Daoy (cell line): ENCODE results near the gene MON2. TPM values are rescaled to one million over a fixed set of nuclear protein-coding genes. Genes with fewer than 3 reads are reported as not detected.
"Not testable (repeated sequence)": the region's sequence is repeated elsewhere in the genome, so short reads cannot be mapped to it uniquely, and the experiment has no call there.

Source experiments
- DNase-seq: peaks from one replicate; pipeline ENCODE4 v3.0.0-alpha.2; 2015; ENCODE audit warnings: low read depth
- total RNA-seq: library from RNA; depleted of rRNA; stranded (reverse); fragments of >200 nt; shearing (Covaris generic); gene quantifications from 2 replicates; pipeline ENCODE4 v1.2.3, GENCODE V29; 2014

The MON2 gene
- total RNA-seq, 1 experiment from 2014 or later: 18.2 TPM

DNA sequence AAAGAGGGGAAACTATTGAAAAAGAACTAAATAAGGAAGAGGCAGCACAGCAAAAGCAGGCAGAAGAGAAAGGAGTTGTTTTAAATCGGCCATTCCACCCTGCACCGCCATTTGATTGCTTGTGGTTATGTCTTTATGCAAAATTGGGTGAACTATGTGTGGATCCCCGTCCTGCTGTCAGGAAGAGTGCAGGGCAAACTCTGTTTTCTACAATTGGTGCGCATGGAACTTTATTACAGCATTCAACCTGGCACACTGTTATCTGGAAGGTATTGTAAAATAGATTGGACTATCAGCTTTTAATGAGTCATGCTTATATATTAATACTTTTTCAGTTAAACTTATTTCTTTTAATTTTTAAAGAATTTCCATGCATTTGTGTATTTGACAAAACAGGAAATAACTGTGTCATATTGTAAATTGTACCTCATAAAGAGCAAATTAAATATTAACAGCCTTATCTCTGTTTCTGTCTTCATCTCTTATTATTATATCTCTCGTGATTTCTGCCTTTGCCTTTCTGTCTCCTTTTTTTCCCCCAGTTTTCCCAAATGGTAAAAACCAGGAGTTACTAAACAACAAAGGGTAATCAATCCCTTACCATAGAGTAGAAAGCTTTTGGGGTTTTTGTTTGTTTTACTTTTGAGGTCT, 86.4 kb downstream of the MON2 start:
- no peak for DNase-seq

DNA sequence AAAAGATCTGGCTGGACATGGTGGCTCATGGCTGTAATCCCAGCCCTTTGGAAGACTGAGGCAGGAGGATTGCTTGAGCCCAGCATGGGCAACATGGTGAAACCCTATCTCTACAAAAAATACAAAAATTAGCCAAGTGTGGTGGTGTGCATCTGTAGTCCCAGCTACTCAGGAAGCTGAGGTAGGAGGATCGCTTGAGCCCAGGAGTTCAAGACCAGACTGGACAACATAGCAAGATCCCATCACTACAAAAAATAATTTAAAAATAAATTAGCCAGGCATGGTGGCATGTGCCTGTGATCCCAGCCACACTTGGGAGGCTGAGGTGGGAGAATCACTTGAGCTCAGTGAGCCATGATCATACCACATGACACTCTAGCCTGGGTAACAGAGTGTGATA, 92.7 kb downstream of the MON2 start:
- not testable (repeated sequence) for DNase-seq

DNA sequence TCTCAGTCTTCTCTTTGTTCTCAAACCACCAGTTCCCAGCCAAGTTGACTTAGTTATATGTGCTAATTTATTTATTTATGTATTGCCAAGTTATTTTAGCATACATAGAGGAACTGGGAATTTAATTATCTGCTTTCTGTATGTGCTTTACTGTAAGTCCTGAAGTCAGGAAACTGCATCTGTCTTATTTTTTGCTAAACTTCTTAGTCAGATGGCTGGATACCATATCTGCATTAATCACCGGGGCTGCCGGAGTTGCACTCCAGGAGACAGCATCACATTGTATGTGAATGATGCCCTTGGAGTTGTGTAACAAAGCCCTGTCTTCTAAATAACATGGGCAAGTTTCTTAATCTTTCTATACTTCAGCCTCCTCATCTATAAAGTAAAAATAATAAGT, 96.2 kb downstream of the MON2 start:
- DNase-seq: no peak

DNA sequence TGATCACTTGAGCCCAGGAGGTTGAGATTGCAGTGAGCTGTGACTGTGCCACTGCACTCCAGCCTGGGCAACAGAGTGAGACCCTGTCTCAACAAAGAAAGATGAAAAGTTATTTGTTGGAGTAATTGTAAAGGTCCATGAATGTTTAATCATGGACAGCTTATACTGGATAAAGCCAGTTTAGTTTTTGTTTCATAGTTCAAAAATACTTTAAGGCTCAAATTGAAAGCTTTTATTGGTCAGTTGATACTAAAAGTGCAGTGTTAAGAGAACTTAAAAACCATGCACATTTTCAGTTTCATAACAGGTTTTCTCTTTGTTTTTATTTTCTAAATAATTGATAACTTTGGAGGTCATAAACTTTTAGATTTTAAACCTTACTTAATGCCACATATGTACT, 108.4 kb downstream of the MON2 start:
- DNase-seq: no peak

DNA sequence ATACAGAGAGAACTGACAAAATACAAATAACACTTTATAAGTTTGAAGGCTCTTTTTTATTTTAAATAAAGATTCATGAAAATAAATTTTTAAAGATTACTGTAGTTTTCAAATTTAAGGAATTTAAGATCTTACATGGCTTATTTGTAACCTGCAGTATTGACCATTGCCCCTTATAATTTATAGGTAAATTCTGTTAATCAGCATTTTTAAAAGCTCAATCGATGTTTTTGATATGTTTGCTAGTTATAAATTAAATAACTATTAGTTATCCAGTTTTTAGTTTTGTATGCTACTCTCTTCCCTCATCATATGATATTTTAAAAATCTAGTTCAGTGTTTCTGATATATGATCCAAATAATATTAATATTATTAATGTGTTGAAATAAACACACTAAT, 109.9 kb downstream of the MON2 start:
- no peak for DNase-seq

DNA sequence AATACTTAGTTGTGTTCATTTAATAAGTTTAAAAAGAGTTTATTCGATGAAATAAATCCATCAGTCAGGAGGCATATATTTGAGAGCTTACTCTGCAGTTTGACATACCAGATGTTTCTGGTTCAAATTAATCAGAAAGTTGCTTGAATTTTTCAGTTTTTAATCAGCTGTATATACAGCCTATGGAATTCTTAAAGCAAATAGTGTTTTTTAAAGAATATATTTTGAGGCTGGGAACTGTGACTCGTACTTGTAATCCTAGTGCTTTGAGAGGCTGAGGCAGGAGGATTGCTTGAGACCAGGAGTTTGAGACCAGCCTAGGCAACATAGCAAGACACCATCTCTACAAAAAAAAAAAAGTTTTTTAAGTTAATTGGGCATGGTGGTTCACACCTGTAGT, 112.1 kb downstream of the MON2 start:
- DNase-seq: no peak

DNA sequence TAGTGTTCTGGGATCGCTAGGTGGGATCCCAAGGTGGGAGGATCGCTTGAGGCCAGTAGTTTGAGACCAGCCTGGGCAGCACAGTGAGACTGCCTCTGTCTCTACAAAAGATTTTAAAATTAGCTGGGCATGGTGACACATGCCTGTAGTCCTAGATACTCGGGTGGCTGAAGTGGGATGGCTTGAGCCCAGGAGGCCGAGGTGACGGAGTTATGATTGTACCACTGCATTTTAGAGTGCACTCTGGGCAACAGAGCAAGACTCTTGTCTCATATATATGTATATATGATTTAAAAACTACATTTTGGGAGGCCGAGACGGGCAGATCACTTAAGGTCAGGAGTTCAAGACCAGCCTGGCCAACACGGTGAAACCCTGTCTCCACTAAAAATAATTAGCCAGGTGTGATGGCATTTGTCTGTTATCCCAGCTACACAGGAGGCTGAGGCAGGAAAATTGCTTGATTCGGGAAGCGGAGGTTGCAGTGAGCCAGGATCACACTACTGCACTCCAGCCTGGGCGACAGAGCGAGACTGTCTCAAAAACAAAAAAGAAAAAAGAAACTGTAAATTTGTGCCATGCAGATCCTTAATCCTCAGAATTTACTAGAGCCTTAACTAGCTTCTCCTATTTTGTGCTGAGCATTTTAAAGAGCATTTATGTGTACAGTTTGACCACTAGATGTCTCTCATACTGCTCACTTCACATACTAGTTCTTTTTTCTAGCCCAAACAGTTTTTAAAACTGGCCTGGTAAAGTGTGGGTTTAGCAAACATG, 114.8 kb downstream of the MON2 start:
- DNase-seq: peak; percentile 42

DNA sequence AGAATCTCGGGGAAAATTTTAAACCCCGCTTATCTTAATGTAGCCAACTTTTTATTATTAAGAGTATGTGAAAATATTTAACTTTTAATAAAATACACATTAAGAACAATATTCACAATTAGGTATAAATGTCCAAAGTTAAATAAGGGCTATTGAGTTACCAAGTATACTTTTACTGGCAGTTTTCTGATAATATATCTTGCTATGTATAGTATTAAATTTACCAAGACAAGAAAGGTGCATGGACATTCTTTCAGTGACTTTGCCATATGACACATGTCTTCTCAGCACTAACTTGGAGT, 115.4 kb downstream of the MON2 start:
- no peak for DNase-seq

DNA sequence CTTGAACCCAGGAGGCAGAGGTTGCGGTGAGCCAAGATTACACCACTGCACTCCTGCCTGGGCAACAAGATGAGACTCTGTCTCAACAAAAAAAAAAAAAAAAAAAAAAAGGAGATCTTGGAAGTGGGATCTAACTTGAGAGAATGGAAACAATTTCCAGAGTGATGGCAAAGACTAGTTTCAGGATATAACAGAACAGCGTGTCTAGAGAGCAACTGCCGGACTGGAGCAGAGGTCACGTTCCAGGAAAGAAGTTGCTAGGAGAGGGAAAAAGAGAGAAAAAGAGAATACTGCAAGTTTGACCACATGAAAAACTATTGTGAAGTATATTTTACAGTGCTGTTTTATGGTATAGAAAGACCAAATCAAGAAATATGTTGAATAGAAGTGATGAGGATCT, 118.0 kb downstream of the MON2 start:
- no peak for DNase-seq

DNA sequence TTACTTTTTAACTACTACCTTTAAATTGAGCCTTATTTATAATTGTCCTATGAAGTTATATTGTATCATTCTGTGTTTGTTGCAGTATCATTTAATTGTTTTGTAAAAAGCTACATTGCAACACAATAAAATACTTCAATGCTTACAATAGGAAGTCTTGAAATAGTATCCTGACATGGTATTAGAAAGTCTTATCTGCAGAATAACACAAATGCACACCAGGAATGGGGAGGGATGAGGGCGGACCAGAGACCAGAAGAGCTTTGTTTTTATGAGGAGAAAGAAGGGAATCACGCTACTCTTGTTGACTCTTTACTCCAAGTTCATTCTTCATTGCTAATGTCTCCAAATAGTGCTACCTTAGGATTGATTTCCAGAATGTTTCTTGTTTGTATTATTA, 120.2 kb downstream of the MON2 start:
- no peak for DNase-seq

DNA sequence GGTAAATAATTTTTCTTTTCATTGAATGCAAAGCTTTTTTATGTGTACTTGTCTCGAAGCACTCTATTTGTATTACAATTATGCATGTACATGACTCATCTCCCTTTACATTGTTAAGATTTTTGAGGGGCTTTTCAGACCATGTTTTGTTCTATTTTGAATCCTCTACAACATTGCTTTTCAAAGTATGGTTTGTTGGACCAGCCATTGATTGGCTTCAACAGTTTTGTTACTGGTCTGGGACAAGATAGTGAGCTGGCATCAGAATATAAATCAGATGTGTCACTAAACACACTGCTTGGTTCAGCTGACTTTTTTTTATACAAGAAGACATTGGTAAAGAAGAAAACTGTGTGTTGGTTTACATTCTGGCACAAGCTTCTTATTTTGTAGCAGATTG, 122.3 kb downstream of the MON2 start:
- no peak for DNase-seq

DNA sequence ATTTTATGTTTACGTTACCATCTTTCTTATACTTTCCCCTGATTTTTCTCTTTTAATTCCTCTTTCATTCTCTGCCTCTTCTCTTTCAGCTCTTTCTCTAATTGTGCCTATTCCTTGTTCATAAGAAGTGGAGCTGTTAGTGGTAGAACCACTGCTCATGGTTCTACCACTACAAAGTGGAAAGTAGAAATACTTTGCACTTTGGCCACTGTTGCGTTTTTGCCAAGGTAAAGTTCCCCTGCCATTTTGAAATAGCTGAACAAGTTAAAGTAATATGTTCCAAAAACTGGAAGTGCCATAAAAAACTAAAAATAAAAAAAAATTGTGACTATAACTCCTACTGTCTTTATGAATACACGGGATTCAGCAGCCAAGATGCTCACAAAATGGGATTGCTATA, 130.6 kb downstream of the MON2 start:
- no peak for DNase-seq

DNA sequence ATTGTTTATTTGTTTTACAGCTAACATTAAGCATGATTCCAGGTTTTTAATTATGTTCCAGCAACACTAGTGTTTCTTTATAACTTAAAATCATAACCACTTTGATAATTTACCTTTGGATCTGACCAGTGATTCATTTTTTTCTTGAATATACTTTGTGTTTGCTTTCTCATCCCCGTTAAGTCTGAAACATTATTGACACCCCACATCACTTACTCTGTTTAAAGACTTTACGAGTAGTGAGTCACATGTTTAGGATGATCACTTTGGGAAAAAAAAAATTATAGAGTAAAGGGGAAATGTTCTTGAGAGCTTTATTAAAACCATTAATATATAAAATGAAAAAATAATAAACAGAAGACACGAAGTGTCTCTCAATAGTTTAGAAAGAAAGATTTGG, 132.2 kb downstream of the MON2 start:
- DNase-seq: no peak

DNA sequence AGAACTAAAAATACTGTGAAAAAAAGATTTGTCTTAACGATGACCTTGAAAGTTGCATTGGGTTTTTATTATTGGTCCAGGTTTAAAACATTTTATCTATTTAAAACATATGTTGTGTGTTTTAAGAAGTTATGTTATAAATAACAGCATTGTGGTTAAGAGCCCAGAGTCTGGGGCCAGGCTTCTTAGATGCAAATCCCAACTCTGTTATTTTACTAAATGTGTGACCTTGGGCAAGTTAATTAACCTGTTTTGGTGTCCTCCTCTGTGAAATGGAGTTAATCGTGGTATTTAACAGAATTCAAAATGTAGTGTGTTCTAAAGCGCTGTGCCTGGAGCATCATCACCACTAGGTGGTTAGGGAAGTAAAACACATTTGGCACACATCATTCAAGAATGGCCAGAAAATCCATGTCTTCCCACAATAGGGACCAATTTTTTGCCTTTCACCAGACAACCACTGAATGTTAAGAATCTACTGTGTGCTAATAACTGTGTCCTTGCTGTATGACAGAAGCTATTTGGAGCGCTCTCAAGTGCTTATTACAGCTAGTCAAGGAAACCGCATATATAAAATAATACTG, 133.3 kb downstream of the MON2 start:
- no peak for DNase-seq

DNA sequence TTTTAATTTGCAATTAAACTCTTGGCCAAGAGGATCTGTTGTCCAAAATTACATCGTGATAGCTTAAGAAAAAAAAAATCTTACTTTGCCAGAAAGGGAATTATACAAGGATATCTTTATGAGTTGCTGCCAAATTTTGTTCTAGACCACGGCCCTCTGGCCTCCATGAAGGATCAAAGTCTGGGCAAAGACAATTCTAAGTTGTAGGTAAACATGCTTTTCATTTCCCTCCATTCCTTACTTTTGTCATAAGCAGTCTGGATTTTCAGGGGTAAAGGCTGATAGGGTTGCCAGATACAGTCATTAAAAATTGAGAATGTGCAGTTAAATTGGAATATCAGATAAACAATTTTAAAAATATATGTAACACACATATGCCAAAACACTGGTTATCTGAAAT, 135.1 kb downstream of the MON2 start:
- no peak for DNase-seq

DNA sequence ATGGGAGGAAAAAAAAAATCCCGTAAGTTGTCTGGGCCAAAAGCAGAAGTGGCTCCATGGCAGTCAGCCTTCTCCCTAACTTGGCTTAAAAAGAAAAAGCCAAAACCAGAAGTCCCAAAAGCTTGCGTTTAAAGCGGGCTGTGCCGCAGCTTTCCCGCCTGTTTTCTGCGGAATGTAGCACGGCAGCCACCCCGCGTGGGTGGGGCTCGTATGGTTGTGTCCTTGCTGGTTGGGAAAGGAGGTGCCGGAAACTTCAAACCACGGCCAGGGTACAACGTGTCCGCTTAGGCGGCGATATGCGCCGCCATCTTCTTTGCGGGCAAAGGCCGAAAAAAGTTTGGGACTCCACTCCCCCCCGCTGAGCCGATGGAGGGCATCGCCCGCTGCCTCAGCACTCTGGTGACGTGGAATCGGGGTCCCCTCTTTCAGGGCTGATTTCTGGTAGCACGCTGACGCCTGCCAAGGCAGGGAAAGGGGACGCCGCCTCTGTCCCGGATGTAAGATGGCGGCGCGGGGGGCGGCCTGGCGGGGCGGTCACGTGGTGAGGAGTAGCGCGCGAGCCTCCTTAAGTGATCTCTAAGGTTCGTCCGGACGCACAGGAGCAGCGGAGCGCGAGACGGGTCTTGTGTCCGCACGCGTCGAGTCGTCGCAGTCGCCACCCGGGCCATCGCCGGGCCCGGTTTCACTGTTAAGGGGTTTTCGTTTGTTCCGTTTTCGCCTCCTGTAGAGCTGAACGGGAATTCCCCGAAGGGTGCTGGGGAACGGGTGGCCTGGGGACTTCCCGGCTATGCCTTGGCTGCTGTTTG, 135.8 kb downstream of the MON2 start:
- peak; percentile 97 for DNase-seq

DNA sequence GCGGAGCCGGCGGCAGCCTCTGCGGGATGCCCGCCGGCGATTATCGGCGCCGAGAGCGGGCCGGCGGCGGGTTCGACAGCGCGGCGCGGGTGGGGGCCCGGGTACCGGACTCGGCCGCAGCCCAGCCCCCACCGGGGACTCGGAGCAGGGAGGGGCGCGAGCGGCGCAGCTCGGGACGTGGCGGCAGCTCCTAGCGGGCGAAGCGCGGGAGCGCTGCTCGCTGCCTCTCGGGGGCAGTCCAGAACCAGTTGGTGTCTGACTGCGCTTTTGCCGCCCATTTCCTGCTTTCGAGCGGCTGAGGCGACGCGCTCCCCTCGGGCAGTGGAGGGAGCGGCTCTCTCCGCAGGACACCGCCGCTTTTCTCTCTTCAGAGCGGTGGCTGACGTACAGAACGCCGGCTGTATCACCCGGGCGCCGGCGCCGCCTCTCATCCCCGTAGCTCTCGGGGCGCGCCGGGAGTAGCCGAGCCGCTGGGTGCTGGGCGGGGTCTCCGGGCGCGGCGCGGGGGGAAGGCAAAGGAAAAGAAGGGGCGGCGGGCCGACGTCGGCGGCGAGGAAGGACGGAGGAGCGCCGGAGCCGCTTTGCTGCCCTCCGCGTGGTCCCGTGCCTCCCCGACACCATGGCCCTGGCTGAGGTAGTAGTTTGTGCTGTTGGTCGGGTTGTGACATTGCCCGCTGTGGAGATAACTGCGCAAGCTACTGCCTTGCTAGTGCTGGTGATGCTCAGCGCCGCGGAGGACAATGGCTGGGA, 136.6 kb downstream of the MON2 start:
- peak; percentile 91 for DNase-seq

DNA sequence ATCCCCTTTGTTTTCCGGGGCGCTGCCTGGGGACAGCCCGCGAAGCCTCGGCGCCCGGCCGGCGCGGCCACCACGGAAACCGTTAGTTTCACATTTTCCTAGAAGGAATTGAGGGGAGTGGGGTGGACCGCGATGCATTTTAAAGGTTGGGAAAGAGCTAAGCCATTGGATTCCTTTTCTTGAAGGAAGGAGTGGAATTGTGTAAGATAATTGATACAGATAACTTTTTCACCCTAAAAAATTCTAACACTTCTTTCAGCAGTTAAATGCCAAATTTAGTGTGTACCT, 137.1 kb downstream of the MON2 start:
- no peak for DNase-seq

DNA sequence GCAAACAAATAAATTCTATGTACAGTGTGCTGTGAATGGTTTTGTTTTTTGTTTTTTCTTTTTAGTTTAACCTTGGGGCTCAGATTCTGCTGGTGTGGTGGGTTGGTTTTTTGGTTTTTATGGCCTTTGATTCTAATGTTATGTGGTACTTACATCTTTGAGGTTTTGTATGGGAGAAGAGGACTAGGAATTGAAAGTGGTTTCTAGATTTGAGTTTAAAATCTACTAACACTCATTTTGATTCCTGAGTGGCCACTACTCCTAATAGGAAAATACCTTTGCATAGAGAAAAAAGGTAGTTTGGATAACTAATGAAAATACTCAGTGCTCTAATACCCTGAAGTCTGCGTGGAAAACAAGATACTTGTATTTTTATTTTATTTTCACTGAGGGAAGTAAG, 137.7 kb downstream of the MON2 start:
- no peak for DNase-seq

DNA sequence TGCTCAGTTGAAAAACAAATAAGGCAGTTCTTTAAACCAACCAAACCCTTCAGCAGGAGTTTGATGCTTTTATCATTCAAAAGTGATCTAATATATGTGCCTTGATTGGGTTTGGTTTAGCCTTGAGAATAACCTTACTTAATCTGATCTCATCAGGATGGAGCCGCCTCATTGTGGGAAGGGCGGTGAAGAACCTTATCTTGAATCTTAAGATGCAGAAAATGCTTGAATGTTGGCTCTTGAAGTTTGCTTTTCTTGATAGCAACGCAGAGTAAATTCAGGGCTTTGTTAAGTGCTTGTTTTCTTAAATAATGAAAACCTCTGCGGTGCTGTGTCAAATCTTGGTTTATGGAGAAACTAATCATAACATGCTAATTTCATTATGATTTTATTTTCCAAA, 138.2 kb downstream of the MON2 start:
- peak; percentile 49 for DNase-seq

DNA sequence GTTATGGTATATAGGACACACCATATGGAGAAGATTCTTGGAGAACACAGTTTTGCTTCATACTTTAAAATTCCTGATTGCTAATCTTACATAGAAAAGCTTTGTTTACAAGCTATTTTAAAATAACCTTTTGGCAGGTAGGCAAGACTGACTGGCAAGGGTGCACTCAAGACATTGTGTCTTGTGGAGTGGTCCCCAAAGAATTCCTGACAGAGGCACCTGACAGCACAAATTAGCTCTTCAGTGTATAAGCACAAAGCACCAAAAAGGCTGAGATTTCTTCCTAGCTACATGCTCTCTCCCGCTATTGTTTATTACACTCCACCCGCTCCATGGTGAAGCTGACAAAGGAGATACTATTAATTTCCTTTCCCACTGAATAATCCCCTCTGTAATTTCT, 139.4 kb downstream of the MON2 start:
- DNase-seq: no peak

DNA sequence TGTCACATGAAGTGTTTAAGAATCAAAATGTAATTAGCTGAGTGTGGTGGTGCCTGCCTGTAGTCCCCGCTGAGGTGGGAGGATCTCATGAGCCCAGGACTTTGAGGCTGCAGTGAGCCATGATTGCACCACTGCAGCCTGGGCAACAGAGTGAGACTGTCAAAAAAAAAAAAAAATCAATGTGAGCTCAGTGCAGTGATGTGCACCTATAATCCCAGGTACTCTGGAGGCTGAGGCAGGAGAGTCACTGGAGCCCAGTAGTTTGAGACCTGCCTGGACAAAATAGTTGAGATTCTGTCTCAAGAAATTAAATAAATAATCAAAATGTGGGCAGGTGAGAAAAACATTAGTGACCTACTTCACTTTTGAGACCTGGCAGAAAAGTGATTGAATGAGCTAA, 140.0 kb downstream of the MON2 start:
- peak; percentile 60 for DNase-seq
